Neural cell (in vitro differentiated cells): ENCODE measurements around the gene GOLPH3L.

Experiments used
- CTCF ChIP-seq: fragments of 450-650 bp; IDR thresholded peaks from 2 replicates; pipeline ENCODE4 v1.5.1; 2014; ENCODE audit warnings: antibody characterized with exemption, mild to moderate bottlenecking, moderate library complexity; ENCODE audit not compliant: poor library complexity, severe bottlenecking
- EP300 ChIP-seq: fragments of 450-650 bp; conservative IDR thresholded peaks from 2 replicates; pipeline ENCODE4 v1.6.1; 2014; ENCODE audit warnings: antibody characterized with exemption, mild to moderate bottlenecking, moderate library complexity; ENCODE audit not compliant: poor library complexity, severe bottlenecking
- REST ChIP-seq: IDR thresholded peaks from 2 replicates; pipeline ENCODE4 v1.6.1; 2012; ENCODE audit warnings: borderline replicate concordance
- TAF1 ChIP-seq: IDR thresholded peaks from 2 replicates; pipeline ENCODE4 v1.6.1; 2012; ENCODE audit warnings: low read depth

GRCh38 chr1:150661156-150661555, 35.8 kb downstream of the GOLPH3L start:
- TF ChIP-seq CTCF: no peak
- no peak for TF ChIP-seq TAF1
- no peak for TF ChIP-seq REST
- TF ChIP-seq EP300: no peak
